HG03521 (cell line): ENCODE results near the gene OBP2A.
"Not testable (repeated sequence)": the region's sequence is repeated elsewhere in the genome, so short reads cannot be mapped to it uniquely, and the experiment has no call there.

ENCODE experiments used
- ATAC-seq: cut with Tn5 transposase; IDR thresholded peaks from one replicate; pipeline ENCODE4 v1.9.1; 2021; ENCODE audit warnings: mild to moderate bottlenecking, moderate library complexity; ENCODE audit not compliant: unreplicated experiment

OBP2A gene

DNA sequence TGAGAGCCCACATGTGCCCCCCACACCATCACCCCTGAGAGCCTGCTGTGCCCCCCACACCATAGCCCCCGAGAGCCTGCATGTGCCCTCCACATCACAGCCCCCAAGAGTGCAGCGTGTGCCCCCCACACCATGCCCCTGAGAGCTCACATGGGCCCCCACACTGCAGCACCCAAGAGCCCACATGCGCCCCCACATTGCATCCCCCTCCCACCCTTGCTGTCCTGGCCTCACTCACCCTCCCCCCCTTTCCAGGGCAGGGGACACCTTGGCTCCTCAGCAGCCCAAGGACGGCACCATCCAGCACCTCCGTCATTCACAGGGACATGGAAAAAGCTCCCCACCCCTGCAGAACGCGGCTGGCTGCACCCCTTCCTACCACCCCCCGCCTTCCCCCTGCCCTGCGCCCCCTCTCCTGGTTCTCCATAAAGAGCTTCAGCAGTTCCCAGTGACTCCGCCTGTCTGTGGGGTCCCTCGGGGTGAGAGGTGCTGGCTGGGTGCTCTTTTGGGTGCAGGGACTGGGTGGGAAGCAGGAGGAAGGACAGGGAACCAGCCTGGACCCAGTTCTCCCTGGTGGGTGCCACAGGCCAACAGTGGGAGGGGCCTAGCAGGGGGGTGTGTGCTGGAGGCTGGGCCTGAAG is 19.7 kb upstream of the OBP2A start:
- no peak for ATAC-seq

GRCh38 chr9:135526730-135527571 is 19.0 kb upstream of the OBP2A start:
- ATAC-seq: no peak

DNA sequence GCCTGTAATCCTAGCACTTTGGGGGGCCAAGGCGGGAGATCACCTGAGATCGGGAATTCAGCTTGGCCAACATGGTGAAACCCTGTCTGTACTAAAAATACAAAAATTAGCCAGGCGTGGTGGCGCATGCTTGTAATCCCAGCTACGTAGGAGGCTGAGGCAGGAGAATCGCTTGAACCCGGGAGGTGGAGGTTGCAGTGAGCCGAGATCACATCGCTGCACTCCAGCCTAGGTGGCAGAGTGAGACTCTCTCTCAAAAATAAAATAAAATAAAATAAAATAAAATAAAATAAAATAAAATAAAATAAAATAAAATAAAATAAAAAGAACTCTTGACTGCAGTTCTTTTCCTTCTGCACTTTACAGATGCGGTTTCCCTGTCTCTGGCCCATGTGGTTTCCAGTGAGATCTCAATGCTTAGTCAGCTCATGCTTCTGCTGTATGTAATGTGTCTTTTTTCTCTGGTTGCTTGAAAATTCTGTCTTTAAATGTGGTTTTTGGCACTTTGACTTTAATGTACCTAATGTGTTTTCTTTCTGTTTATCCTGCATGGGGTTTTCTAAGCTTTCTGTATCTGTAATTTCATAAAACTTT is 17.0 kb upstream of the OBP2A start:
- not testable (repeated sequence) for ATAC-seq

DNA sequence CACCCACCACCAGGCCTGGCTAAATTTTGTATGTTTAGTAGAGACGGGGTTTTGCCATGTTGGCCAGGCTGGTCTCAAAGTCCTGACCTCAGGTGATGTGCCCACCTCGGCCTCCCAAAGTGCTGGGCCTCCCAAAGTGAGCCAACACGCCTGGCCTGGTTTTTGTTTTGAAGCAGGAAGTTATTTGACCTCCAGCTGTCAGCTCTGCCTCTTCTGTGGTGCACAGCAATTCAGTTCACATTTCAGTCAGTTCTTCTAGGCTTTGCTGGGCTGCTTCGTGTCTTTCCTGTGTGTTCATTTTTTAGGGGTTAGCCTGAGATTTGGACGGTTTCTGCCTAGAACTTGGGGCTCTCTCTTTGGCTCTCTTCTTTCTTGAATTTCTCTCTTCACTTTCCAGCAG is 15.8 kb upstream of the OBP2A start:
- no peak for ATAC-seq

GRCh38 chr9:135531096-135531495 is 14.8 kb upstream of the OBP2A start:
- no peak for ATAC-seq

DNA sequence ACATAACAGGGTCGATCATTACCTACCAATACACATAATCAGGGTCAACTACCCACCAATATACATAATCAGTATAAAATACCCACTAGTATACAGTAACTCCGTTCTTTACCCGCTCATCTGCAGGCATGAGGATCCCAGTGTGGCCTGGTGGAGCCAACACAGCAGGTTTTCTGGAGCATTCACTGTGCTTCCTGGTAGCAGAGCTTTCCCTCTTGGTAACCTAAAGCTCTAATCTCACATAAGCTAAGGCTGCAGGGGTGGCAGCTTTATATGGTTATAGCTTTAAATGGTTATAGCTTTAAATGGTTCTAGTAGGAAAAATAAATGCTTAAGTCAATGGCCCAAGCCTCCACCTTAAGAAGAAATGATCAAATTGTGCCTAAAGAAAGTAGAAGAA is 12.8 kb upstream of the OBP2A start:
- ATAC-seq: no peak

- ATAC-seq: no peak
These were observed 12.3 kb upstream of the OBP2A start for GRCh38 chr9:135533674-135534073.

- not testable (repeated sequence) for ATAC-seq
These were observed 11.7 kb upstream of the OBP2A start for GRCh38 chr9:135534192-135534711.

DNA sequence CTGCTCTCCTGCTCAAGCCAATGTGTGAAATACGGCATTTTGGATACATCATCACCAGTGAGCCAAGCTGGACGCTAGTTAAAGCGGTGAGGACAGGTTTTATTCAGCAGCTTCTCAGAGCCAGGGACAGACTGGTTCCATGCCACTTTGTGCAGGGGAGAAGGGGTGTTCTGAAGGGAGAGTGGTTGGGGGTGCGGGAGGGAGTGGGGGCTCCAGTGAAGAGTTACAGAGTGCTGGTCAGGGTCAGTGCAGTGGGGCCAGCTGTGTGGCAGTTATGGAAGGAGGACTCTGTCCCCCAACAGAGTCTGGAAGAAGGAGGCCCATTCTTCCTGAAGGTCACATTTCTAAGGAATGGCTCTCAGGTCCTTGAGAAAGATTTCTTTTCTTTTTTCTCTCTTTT is 11.1 kb upstream of the OBP2A start:
- not testable (repeated sequence) for ATAC-seq

DNA sequence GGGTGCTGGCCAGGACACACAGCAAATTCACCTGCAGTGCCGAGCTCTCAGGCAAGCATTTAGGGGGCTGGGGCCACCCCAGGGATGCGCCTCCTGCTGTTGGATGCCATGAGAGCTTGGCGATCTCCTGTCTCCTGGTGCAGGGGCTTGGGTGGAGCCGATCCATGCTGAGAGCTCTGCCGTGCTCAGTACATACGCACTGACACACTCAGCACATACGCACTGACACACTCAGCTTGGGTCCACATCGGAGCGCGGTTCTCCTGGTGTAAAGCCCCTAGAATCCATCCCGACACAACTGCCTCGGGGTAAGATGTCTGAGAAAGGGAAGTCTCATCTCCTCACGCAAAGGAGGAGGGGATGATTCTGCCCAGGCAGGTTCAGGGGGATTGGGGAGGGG is 10.3 kb upstream of the OBP2A start:
- ATAC-seq: not testable (repeated sequence)

- no peak for ATAC-seq
These were observed 9.7 kb upstream of the OBP2A start for GRCh38 chr9:135536216-135536615.

DNA sequence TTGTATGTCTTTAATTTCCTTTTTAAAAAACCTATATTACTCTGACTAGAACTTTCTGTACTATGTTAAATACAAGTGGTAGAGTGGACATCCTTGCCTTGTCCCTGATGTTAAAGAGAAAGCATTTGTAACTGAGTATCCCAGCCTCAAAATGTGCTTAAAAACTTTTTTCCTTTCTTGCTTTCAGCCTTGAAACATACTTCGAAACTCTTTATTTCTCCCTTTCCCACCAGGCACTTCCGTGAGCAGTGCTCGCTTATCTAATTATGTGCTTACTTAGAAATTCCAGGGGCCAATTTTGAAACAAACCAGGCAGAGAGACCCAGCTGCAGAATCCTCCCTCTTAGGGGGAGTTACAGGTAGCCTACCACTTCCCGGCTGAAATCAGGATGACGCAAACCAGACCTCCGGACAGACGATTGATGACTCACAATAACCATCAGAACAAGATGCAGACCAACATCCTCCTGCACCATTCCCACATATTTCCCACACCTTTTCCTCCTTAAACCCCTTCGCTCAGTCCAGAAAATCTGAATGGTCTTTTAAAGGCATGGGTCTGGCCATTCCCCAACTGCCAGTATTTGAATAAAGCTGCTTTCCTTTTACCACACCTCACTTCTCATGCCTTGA is 2.5 kb upstream of the OBP2A start:
- ATAC-seq: not testable (repeated sequence)

DNA sequence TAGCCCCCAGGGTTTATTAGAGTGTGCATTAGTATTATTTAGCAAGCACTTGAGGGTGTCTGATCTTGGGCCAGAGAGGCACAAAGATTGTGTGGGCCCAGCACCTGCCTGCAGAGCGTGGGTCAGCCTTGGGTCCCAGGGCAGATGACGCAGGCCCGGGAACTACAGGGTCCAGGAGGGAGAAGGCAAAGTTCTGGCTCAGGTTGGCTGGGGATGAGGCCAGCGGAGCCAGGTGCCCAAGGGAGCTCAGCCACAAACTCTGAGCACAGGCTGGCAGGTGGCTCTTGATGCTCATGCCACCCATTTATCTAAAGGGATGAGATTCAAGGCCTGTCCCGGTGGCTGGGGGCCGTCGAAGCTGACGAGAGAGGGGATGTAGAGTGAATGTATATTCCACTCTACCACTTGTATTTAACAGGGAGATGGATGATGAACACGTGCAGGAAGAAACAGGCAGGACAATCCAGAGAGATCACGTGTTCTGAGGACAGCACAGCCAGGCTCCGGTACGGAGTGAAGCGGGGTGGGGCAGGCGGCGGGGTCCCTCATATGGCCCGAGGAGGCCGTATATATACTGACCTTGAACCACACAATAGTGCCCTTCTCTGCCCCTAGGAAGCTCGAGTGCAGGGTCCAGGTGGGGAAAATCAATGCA is 818 bp upstream of the OBP2A start:
- no peak for ATAC-seq

DNA sequence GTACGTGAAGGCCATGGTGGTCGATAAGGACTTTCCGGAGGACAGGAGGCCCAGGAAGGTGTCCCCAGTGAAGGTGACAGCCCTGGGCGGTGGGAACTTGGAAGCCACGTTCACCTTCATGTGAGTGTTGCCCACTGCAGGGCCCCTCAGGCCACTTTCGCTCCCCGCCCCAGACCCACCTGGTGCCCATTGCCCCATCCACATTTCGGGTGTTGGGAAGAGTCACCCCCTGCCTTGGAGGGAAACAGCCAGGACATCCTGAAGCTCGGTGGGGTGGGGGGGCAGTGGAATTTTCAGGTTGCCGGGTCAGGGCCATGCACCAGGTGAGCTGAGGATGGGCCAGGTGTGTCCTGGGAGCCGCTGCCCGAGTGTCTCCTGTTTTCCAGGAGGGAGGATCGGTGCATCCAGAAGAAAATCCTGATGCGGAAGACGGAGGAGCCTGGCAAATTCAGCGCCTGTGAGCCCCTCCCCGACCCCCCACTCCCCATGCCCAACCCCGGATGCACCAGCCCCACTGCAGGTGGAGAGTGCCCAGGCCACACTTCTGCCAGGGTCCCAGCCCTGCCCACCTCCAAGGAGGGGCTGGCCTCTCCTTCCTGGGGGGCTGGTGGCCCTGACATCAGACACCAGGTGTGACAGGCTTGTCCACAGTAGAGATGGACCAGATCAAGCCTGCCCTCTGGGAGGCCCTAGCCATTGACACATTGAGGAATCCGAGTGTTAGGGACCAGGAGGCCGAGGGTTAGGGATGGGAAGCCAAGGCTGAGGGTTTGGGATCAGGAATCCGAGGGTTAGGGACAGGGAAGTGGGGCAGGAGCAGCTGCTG is 1.1 kb downstream of the OBP2A start:
- not testable (repeated sequence) for ATAC-seq

DNA sequence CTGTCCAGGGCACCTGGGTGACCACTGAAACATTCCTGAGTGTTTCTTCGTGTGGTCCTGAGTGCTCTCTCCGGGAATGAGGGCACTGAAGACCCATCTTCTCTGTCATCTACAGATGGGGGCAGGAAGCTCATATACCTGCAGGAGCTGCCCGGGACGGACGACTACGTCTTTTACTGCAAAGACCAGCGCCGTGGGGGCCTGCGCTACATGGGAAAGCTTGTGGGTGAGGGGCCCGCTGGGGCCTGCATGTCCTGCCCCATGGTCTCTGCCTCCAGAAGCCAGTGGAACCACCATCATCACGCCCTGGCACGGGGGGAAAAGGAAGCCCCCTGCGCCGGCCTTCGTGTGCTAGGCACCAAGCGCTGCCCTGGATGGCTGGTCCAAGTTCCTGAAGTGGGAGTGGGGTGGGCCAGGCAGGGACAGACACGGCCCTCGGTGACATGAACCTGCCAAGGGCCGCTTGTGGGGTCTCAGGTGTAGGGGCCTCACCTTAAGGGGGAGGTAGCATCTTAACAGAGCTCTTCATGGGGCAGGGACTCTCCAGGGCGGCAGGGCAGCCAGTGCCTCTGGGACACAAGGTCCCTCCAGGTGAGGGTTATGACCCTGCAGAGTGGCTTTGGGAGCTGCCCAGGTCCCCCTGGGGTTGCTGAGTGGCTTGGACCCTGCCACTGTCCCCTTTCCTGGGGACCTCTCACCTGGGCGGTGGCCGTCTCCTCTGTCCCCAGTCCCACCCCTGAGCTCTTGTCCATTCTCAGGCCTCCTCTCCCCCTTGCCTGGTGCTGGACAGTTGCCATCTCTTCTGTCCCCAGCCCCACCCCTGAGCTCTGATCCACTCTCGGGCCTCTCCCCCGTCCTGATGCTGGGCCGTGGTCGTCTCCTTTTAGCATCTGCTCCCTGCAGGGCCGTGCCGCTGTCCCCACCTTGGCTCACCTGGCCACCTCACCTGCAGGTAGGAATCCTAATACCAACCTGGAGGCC is 2.1 kb downstream of the OBP2A start:
- no peak for ATAC-seq

GRCh38 chr9:135549478-135550343 is 3.8 kb downstream of the OBP2A start:
- ATAC-seq: not testable (repeated sequence)

GRCh38 chr9:135550344-135550918 is 4.5 kb downstream of the OBP2A start:
- no peak for ATAC-seq
